Suprapubic skin (tissue), 4 donors: ENCODE measurements around the gene ZNF573. TPM values are rescaled to one million over a fixed set of nuclear protein-coding genes. Genes with fewer than 3 reads are reported as not detected.
"Not testable (repeated sequence)": the region's sequence is repeated elsewhere in the genome, so short reads cannot be mapped to it uniquely, and the experiment has no call there.

Source experiments
- DNase-seq, 2 donors: peaks; one replicate each; pipeline ENCODE4 v3.0.0-alpha.2; 2019; ENCODE audit warnings: low spot score in 2 of 2
- H3K27ac ChIP-seq: fragments of 200-600 bp; sonication (generic); one replicate; pipeline ENCODE4 v1.5.1; 2019
- H3K27me3 ChIP-seq: fragments of 200-600 bp; sonication (generic); one replicate; pipeline ENCODE4 v1.5.1; 2019
- H3K36me3 ChIP-seq: fragments of 200-600 bp; sonication (generic); one replicate; pipeline ENCODE4 v1.5.1; 2019
- H3K4me1 ChIP-seq: fragments of 200-600 bp; sonication (generic); one replicate; pipeline ENCODE4 v1.5.1; 2019
- H3K4me3 ChIP-seq: fragments of 200-600 bp; sonication (generic); one replicate; pipeline ENCODE4 v1.5.1; 2019; ENCODE audit warnings: mild to moderate bottlenecking
- H3K9me3 ChIP-seq: fragments of 200-600 bp; sonication (generic); one replicate; pipeline ENCODE4 v1.5.1; 2019
- EP300 ChIP-seq: sonication (generic); formaldehyde crosslinking; IDR thresholded peaks from one replicate; pipeline ENCODE4 v1.6.1; 2017; ENCODE audit warnings: antibody characterized with exemption
- POLR2A ChIP-seq, 2 donors: fragments of 450-650 bp; IDR thresholded peaks; one replicate each; pipeline ENCODE4 v1.6.1; 2017; ENCODE audit warnings: antibody characterized with exemption in 2 of 2, mild to moderate bottlenecking in 2 of 2, moderate library complexity in 2 of 2
- POLR2AphosphoS5 ChIP-seq, 3 donors: sonication (generic); formaldehyde crosslinking; IDR thresholded peaks; one replicate each; pipeline ENCODE4 v1.6.1; 2017; ENCODE audit warnings: antibody characterized with exemption in 3 of 3
- WGBS: methylation state at CpG from one replicate; pipeline ENCODE4 v1.1.5; 2018; 5-methylcytosine and 5-hydroxymethylcytosine counted together
- total RNA-seq, 4 donors: library from RNA; depleted of rRNA; stranded (reverse); fragments of >200 nt; gene quantifications; one replicate each; pipeline ENCODE4 v1.1.0, GENCODE V29; 2016
- TF ChIP-seq, protein P1 (sequence below), 2 donors: fragments of 200-600 bp in 1 of 2; fragments of 450-650 bp in 1 of 2; sonication (generic) in 1 of 2; IDR thresholded peaks; one replicate each; pipeline ENCODE4 v1.5.1; 2016 to 2019; ENCODE audit warnings: antibody characterized with exemption in 2 of 2, mild to moderate bottlenecking in 1 of 2, moderate library complexity in 1 of 2

ZNF573 gene
- total RNA-seq: 10 to 100 TPM in 2 of 4 donors, 1 to 10 TPM in 2; 2.6 to 16.3 (median 9.3) TPM

DNA sequence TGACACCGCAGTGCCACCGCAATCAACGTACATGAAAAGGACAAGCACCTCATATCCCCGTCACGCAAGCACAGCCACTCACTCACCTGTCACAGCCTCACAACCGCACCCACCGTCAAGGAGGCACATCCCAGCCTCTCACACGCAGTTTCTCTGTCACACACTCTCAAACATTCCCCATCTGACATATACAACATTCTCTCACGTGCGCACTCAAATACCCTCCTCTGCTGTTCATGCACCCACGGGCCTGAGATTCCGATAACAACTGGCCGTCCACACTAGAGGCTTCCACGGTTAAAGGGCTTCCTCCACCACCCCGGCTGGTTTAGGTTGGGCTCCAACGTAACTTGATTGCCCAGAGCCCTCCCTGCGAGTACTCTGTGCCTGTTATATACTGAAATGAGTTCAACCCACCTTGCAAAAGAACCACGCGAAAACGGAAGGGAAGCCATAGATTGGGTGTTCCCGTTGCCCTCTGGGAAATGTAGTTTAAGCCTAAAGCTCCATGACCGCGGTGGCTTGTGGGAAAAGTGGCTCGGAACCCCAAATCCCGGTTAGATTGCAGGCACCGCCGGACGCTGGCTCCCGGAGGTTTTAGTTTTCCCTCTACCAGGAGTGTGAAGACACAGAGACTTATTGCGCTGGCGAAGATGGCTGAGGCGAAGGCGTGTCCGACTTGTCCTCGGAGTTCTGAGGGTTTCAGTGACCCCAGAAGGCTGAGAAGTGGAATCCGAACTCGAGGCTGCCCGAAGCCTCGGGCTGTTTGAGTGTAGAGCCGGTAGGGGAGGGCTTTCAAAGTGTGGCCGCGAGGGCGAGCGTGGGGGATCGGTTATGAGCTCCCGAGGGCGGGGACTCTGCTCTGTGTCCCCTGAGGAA lies at the start of gene ZNF573:
Gene ZNF573, minus strand, starts transcription at position 460 of the 879 bp plus-strand sequence. CDS start 5,857 bp downstream, outside the sequence.
- peaks cover 18% of the 10 kb centered on the region for H3K4me1 ChIP-seq
- 0% methylated on average over 28 of the region's 47 CpGs for WGBS
- peak; percentile 84 to 91 for DNase-seq
- TF ChIP-seq POLR2A (IDR thresholded peaks at IDR 0.05): peak in 1 of 2 donors; percentile 29
- TF ChIP-seq POLR2AphosphoS5 (IDR thresholded peaks at IDR 0.05): no peak
- TF ChIP-seq, protein P1, sequence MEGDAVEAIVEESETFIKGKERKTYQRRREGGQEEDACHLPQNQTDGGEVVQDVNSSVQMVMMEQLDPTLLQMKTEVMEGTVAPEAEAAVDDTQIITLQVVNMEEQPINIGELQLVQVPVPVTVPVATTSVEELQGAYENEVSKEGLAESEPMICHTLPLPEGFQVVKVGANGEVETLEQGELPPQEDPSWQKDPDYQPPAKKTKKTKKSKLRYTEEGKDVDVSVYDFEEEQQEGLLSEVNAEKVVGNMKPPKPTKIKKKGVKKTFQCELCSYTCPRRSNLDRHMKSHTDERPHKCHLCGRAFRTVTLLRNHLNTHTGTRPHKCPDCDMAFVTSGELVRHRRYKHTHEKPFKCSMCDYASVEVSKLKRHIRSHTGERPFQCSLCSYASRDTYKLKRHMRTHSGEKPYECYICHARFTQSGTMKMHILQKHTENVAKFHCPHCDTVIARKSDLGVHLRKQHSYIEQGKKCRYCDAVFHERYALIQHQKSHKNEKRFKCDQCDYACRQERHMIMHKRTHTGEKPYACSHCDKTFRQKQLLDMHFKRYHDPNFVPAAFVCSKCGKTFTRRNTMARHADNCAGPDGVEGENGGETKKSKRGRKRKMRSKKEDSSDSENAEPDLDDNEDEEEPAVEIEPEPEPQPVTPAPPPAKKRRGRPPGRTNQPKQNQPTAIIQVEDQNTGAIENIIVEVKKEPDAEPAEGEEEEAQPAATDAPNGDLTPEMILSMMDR (IDR thresholded peaks at IDR 0.05): peak in 1 of 2 donors; percentile 3
- TF ChIP-seq EP300: no peak
- peak within 1 kb of the TSS; percentile 67 for H3K4me3 ChIP-seq
- H3K27me3 ChIP-seq: no peaks in the 10 kb centered on the region
- H3K27ac ChIP-seq: peak within 1 kb of the TSS; percentile 80
- peaks cover 6% of the 10 kb centered on the region for H3K9me3 ChIP-seq
- no peaks in the 10 kb centered on the region for H3K36me3 ChIP-seq

DNA sequence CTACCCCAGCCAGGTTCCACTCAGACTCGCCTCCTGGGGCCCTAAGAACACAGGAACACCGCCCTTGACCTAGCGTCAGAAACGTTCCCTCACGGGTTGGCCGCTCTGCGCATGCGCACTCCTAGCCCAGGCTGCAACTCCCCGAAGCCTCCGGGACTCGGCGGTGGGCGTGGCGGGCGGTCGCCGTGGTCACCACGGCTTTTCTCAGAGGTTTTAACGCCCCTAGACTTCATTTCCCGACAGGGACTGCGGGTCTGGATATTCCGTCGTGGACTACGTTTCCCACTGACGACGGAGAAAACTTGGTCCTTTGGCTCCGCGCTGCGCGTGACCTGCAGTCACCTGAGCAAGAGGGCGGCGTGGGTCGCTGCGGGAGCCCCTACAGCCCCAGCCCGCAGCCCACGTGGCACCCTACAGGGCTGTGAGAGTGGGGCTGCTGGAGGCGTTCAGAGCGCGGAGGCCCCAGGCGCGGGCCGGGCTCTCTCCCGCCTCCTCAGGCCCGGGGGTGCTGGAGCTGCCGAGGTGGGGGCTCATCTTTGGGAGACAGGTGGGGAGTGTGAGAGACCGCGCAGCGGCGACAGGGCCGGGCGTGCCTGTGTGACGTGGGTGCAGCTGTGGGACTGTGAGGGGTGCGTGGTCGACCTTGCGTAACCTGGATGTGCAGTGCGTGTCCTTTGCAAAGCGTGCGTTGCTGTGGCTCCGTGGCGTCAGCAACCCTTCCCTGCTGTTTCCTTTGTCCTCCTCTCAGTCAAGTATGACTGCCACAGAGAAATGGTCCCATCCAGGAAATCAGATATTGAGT lies 38.0 kb upstream of the ZNF573 start:
- no peak overlapping the region for H3K27ac ChIP-seq
- TF ChIP-seq, protein P1 (IDR thresholded peaks at IDR 0.05): no peak
- TF ChIP-seq POLR2A (IDR thresholded peaks at IDR 0.05) (no peak), EP300 (no peak), POLR2AphosphoS5 (IDR thresholded peaks at IDR 0.05) (no peak)
- no peaks in the 10 kb centered on the region for H3K9me3 ChIP-seq
- H3K36me3 ChIP-seq: peaks cover 11% of the 10 kb centered on the region
- no peaks in the 10 kb centered on the region for H3K27me3 ChIP-seq
- under 1% methylated on average over 34 of the region's 60 CpGs for WGBS
- peak overlapping the region; percentile 71 for H3K4me3 ChIP-seq
- DNase-seq: peak; percentile 74 to 81
- H3K4me1 ChIP-seq: peaks cover 9% of the 10 kb centered on the region

DNA sequence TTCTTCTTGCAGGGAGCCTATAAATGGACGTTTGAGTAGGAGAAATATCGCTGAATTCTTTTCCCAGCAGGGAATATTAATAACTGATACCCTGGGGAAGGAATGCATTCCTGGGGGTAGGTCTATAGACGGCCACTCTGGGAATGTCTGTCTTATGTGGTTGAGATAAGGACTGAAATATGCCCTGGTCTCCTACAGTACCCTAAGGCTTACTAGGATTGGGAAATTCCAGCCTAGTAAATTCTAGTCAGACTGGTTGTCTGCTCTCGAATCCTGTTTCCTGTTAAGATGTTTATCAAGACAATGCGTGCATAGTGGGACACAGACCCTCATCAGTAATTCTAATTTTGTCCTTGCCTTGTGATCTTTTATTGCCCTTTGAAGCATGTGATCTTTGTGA lies 36.2 kb upstream of the ZNF573 start:
- not testable (repeated sequence) for DNase-seq, H3K9me3 ChIP-seq

DNA sequence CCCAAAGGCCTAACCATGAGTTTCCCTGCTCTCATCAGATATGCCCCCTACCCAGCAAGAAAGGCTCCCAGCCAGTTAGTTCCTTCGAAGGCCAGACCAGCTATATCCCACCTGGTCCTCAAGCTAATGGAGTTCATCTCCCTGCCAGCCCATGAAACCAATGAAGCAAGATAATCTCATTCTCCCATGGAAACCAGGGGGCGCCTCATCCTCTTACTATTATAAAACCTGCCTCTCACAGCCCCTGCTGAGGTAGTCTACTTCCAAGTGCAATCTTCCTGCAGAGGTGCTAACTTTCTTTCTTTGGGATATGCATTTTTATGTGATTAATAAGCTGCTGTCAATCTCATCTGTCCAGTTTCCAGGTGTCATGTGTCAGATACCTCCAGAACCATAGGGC lies 34.0 kb upstream of the ZNF573 start:
- H3K27me3 ChIP-seq: no peaks in the 10 kb centered on the region
- 82% methylated on average over 2 of the region's 2 CpGs for WGBS
- H3K4me1 ChIP-seq: peaks cover 9% of the 10 kb centered on the region
- TF ChIP-seq POLR2AphosphoS5 (IDR thresholded peaks at IDR 0.05): no peak
- TF ChIP-seq EP300: no peak
- TF ChIP-seq, protein P1 (IDR thresholded peaks at IDR 0.05): no peak
- TF ChIP-seq POLR2A (IDR thresholded peaks at IDR 0.05): no peak
- H3K4me3 ChIP-seq: no peak overlapping the region
- no peaks in the 10 kb centered on the region for H3K36me3 ChIP-seq
- no peak for DNase-seq
- H3K9me3 ChIP-seq: no peaks in the 10 kb centered on the region
- H3K27ac ChIP-seq: no peak overlapping the region

More for the DNA sequence above, 36.2 kb upstream of the ZNF573 start:
- H3K36me3 ChIP-seq, H3K4me1 ChIP-seq, H3K27ac ChIP-seq, H3K4me3 ChIP-seq, H3K27me3 ChIP-seq: not testable (repeated sequence)
- WGBS: 66% methylated on average over 5 of the region's 5 CpGs

DNA sequence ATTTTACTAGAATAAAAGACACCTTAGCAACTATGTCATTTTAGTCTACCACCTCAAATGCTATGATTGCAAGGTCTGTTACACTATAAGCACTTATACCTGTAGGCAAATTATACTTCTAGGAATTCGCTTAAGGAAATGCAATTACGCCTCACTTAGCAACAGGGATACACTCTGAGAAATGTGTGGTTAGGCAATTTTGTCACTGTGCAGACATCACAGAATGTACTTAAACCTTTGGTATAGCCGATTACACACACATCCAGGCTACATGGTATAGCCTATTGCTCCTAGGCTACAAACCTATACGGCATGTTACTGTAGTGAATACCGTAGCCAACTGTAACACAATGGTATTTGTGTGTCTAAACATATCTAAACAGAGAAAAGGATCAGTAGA lies 30.0 kb upstream of the ZNF573 start:
- no peaks in the 10 kb centered on the region for H3K4me1 ChIP-seq
- no peaks in the 10 kb centered on the region for H3K36me3 ChIP-seq
- H3K4me3 ChIP-seq: no peak overlapping the region
- no peak for DNase-seq
- H3K27me3 ChIP-seq: no peaks in the 10 kb centered on the region
- TF ChIP-seq POLR2A (IDR thresholded peaks at IDR 0.05) (no peak), EP300 (no peak), POLR2AphosphoS5 (IDR thresholded peaks at IDR 0.05) (no peak)
- TF ChIP-seq, protein P1 (IDR thresholded peaks at IDR 0.05): no peak
- H3K9me3 ChIP-seq: peaks cover 20% of the 10 kb centered on the region
- 95% methylated on average over 5 of the region's 5 CpGs for WGBS
- H3K27ac ChIP-seq: no peak overlapping the region
